GM18951 (cell line): ENCODE measurements around the gene POLN.
"Not testable (repeated sequence)": the region's sequence is repeated elsewhere in the genome, so short reads cannot be mapped to it uniquely, and the experiment has no call there.

ENCODE experiments used
- POLR2A ChIP-seq: IDR thresholded peaks from 4 replicates; pipeline ENCODE4 v1.6.1; 2011; ENCODE audit warnings: mild to moderate bottlenecking; ENCODE audit not compliant: insufficient read length, insufficient read depth; ENCODE audit errors: extremely low read depth
- in situ Hi-C: fragments of 300-500 bp; cut with MboI; formaldehyde crosslinking; loops from one replicate; pipeline ENCODE4 v1.12.0; 2022; ENCODE audit warnings: low sequenced_read_pairs, mixed read lengths, inconsistent platforms; ENCODE audit not compliant: unreplicated experiment

The POLN gene

GRCh38 chr4:2283199-2283711 is 41.3 kb upstream of the POLN start:
- in situ Hi-C loops = no loop called here
- TF ChIP-seq POLR2A = no peak

GRCh38 chr4:2281575-2282343 is 39.8 kb upstream of the POLN start:
- in situ Hi-C loops = no loop called here
- peak; percentile 31 for TF ChIP-seq POLR2A

GRCh38 chr4:2280531-2281300 is 38.8 kb upstream of the POLN start:
- in situ Hi-C loops = no loop called here
- no peak for TF ChIP-seq POLR2A

DNA sequence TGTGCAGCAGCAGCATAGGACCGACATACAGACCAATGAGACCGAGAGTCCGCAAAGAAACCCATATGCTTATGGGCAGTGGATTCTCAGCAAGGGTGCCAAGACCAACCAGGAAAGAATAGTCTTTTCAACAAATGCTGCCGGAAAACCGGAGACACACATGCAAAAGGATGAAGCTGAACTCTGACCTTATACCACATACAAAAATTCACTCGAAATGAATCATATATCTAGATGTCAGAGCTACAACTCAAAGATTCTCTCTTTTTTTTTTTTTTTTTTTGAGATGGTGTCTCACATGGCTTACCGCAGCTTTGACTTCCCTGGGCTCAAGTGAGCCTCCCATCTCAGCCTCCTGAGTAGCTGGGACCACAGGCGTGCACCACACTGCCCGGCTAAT is 36.0 kb upstream of the POLN start:
- no peak for TF ChIP-seq POLR2A
- in situ Hi-C loops = no loop called here

DNA sequence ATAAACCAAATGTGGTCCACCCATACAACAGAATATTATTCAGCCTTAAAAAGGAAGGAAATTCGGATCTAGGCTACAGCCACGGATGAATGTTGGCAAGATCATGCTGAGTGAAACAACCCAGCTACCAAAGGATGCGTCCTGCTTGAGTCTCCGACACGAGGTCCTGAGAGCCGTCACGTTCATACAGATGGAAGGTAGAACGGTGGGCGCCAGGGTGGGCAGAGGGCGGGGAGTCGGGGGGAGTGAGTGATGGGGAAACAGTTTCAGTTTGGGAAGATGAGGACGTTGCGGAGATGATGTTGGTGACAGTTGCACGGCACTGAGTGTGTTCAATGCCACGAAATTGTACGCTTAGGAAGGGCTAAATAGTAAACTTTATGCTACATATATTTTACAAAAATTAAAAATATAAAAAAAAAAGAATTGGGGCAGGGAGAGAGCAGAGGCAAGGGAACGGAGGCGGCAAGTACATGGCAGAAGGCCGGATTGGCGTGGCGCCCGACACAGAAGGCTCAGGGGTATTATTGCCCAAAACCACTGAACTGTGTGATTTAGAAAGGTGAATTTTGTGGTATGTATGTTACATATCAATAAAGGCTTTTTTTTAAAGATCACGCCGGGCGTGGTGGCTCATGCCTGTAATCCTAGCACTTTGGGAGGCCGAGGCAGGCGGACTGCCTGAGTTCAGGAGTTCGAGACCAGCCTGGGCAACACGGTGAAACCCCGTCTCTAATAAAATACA is 34.8 kb upstream of the POLN start:
- in situ Hi-C loops = no loop called here
- no peak for TF ChIP-seq POLR2A

- no peak for TF ChIP-seq POLR2A
- in situ Hi-C loops = no loop called here
These were observed 33.8 kb upstream of the POLN start for GRCh38 chr4:2275546-2276251.

DNA sequence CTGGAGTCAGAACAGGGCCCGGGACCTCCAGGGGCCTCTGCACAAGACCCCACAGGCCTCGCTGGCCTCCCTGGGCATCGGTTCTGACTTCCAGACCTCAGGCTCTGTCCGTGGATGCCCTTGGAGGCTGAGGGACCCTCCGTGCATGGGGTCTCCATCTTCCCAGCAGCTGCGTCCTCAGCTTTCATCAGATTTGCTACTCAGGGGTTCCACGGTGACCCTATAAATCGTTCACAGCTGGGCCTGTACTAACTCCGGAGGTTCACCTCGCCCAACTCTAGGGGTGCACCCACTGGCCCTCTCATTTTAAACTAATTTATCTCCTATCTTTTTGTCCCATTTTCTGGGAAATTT is 33.1 kb upstream of the POLN start:
- in situ Hi-C loops = not testable (repeated sequence)

DNA sequence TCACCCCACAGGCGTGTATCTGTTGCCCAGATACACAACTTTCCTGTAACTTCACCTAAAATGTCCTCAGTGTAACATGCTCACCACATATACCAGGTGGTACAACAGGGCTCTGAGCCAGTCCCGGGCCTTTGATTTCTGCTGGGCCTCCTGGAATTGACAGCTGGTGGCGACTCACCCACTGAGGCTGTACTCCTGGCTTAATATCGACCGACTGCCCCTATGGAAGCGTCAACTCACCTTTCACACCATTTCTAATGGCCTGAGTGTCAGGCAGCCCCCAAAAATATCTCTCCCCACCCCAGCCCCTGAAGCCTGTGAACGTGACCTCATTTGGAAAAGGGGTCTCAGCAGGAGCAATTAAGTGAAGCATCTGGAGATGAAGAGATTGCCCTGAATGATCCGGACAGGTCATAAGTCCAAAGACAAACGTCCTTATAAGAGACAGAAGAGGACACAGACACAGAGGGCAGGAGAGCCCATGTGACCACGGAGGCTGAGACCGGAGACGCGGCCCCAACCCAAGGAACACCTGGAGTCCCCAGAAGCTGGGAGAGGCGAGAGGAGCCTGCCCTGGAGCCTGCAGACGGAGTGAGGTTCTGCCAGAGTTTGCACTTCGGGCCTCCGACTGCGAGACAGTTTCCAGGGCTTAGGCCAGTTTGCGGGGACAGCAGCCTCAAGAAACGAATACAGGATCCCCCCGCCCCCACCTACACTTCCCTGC is 32.6 kb upstream of the POLN start:
- TF ChIP-seq POLR2A = no peak
- in situ Hi-C loops = no loop called here

DNA sequence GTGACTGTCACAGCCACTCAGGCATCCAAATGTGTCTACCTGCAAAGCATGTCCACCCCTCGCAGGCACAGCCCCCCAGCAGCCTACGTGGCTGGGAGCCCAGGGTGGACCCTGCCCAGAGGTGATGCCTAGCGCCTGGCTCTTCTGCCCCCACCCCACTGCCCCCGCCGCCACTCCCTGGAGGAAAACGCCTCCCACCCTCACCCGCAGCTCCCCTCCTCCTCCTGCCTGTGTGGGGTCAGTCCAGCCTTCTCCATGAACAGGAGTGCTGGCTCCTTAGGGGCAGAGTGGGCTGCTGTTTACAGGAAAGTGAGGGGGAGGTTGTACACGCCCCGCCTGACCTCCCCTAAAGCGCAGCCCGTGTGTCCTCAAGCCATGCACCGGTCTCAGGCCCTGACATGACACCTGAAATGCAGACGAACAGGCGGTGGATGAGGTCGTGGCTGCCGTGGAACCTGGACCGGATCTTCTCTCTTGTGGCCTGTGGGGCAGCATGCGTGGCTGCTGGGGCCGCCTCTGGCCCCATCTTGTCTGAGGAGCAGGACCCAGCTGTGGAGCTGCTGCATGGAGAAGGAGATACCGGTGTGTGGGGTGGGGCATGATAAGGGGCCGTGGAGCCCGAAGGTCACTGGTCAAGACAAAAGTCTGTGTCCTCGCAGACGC is 31.9 kb upstream of the POLN start:
- no peak for TF ChIP-seq POLR2A
- in situ Hi-C loops = no loop called here

- no peak for TF ChIP-seq POLR2A
- in situ Hi-C loops = no loop called here
These were observed 31.3 kb upstream of the POLN start for GRCh38 chr4:2273221-2273620.

- TF ChIP-seq POLR2A = no peak
- in situ Hi-C loops = no loop called here
These were observed 30.9 kb upstream of the POLN start for GRCh38 chr4:2272828-2273120.
